MM.1S (cell line): ENCODE measurements around the gene LMF1.

ENCODE experiments used
- EZH2 ChIP-seq: fragments of 300-600 bp; sonication (generic); optimal IDR thresholded peaks from 2 replicates; pipeline ENCODE3; 2017; ENCODE audit warnings: low read depth, mild to moderate bottlenecking, antibody characterized with exemption, low read length, mixed read lengths
- EZH2phosphoT487 ChIP-seq: fragments of 300-600 bp; sonication (generic); IDR thresholded peaks from 2 replicates; pipeline ENCODE4 v1.6.1; 2018; ENCODE audit warnings: antibody characterized with exemption, low read length
- TF ChIP-seq, protein P1 (sequence below): fragments of 300-600 bp; sonication (generic); IDR thresholded peaks from 2 replicates; pipeline ENCODE4 v1.5.1; 2016; ENCODE audit warnings: antibody characterized with exemption, low read length, mixed read lengths

GRCh38 chr16:850668-851067, 120.1 kb downstream of the LMF1 start:
- TF ChIP-seq, protein P1, sequence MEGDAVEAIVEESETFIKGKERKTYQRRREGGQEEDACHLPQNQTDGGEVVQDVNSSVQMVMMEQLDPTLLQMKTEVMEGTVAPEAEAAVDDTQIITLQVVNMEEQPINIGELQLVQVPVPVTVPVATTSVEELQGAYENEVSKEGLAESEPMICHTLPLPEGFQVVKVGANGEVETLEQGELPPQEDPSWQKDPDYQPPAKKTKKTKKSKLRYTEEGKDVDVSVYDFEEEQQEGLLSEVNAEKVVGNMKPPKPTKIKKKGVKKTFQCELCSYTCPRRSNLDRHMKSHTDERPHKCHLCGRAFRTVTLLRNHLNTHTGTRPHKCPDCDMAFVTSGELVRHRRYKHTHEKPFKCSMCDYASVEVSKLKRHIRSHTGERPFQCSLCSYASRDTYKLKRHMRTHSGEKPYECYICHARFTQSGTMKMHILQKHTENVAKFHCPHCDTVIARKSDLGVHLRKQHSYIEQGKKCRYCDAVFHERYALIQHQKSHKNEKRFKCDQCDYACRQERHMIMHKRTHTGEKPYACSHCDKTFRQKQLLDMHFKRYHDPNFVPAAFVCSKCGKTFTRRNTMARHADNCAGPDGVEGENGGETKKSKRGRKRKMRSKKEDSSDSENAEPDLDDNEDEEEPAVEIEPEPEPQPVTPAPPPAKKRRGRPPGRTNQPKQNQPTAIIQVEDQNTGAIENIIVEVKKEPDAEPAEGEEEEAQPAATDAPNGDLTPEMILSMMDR = no peak
- TF ChIP-seq EZH2 = no peak
- TF ChIP-seq EZH2phosphoT487 = no peak
